Right atrium auricular region (tissue), 2 donors: Measurements from ENCODE around the gene RIPK3. TPM values are rescaled to one million over a fixed set of nuclear protein-coding genes. Genes with fewer than 3 reads are reported as not detected.

ENCODE experiments used
- DNase-seq: peaks from one replicate; pipeline ENCODE4 v3.0.0-alpha.2; 2019; ENCODE audit warnings: low spot score
- H3K27ac ChIP-seq, 2 donors: fragments of 200-600 bp; sonication (generic); 1 replicate in 1 of 2; 2 replicates in 1 of 2; pipeline ENCODE4 v1.5.1; 2016 to 2019
- H3K27me3 ChIP-seq, 2 donors: fragments of 200-600 bp; sonication (generic); one replicate each; pipeline versions ENCODE4 v1.5.1 to v1.6.0; 2017 to 2019
- H3K36me3 ChIP-seq: fragments of 200-600 bp; sonication (generic); one replicate; pipeline ENCODE4 v1.5.1; 2016
- H3K4me1 ChIP-seq, 2 donors: fragments of 200-600 bp; sonication (generic); one replicate each; pipeline versions ENCODE4 v1.5.1 to v1.6.0; 2017 to 2019
- H3K4me3 ChIP-seq, 2 donors: fragments of 200-600 bp; sonication (generic); 1 replicate in 1 of 2; 2 replicates in 1 of 2; pipeline ENCODE4 v1.5.1; 2017 to 2019; ENCODE audit warnings: mild to moderate bottlenecking in 1 of 2, moderate library complexity in 1 of 2
- H3K9me3 ChIP-seq, 2 donors: fragments of 200-600 bp; sonication (generic); one replicate each; pipeline ENCODE4 v1.5.1; 2019
- total RNA-seq, 2 donors: library from RNA; depleted of rRNA; stranded (reverse); fragments of >200 nt; gene quantifications; one replicate each; pipeline ENCODE4 v1.1.0, GENCODE V29; 2016
- TF ChIP-seq, protein P1 (sequence below), 2 donors: fragments of 200-600 bp; sonication (generic); IDR thresholded peaks; one replicate each; pipeline ENCODE4 v1.5.1; 2019; ENCODE audit warnings: antibody characterized with exemption in 2 of 2

The RIPK3 gene
- total RNA-seq, 2 donors from 2014 or later: 1.9 to 3.8 TPM

DNA sequence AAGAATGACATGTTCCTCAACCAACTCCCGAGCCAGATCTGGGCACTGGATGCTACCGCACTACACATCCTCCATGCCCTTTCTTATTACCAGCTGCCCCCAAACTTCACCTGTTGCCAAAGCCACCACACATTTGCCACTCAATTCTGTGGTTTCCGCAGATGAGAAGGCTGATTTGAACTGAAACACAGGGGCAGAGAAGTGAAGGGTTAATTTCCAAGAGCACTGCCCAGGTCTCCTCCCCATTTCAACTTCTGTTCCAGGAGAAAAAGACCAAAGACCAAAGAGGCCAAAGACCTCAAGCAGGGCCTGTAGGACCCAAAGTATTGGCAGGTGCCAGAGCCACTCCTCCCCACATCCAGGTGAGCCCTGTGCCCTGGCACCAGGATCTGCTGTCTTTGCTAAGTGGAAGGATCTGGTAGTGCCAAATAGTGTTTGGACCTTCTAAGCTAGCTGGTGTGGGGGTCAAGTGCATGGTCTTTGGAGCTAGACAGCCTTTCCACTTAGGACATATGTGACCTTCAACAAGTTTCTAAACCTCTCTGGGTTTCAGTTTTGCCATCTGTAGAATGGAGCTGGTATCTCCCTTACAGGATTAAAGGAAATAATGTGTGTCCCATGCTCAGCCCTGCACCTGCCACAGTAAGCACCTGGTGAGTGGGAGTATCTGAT is 48.2 kb downstream of the RIPK3 start:
- no peak for DNase-seq
- Histone ChIP-seq H3K27ac (no peak overlapping the region), H3K9me3 (no peaks in the 10 kb centered on the region), H3K27me3 (no peaks in the 10 kb centered on the region), H3K36me3 (peaks cover 41% of the 10 kb centered on the region), H3K4me3 (no peak overlapping the region), H3K4me1 (no peaks in the 10 kb centered on the region)
- TF ChIP-seq, protein P1, sequence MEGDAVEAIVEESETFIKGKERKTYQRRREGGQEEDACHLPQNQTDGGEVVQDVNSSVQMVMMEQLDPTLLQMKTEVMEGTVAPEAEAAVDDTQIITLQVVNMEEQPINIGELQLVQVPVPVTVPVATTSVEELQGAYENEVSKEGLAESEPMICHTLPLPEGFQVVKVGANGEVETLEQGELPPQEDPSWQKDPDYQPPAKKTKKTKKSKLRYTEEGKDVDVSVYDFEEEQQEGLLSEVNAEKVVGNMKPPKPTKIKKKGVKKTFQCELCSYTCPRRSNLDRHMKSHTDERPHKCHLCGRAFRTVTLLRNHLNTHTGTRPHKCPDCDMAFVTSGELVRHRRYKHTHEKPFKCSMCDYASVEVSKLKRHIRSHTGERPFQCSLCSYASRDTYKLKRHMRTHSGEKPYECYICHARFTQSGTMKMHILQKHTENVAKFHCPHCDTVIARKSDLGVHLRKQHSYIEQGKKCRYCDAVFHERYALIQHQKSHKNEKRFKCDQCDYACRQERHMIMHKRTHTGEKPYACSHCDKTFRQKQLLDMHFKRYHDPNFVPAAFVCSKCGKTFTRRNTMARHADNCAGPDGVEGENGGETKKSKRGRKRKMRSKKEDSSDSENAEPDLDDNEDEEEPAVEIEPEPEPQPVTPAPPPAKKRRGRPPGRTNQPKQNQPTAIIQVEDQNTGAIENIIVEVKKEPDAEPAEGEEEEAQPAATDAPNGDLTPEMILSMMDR (IDR thresholded peaks at IDR 0.05): no peak

DNA sequence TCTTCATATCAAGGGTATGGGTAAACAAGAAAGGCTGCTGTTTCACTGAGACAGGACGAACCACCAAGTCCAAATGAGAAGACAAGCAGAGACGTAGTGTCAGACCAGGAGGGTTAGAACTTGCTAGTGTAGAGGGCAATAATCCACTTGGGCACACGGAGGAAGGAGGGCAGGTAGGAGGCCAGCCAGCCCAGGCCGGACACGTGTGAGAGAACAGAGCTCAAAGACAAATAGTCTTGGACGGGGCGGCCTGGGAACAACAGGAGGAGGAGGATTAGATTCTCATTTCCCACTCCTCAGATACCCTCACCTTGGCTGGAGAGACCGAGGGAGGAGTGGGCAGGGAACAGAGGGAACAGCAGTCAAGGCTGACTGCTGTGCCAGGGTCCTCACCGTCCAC is 49.0 kb downstream of the RIPK3 start:
- Histone ChIP-seq H3K36me3 (peaks cover 33% of the 10 kb centered on the region), H3K27ac (no peak overlapping the region)
- TF ChIP-seq, protein P1 (IDR thresholded peaks at IDR 0.05): no peak

DNA sequence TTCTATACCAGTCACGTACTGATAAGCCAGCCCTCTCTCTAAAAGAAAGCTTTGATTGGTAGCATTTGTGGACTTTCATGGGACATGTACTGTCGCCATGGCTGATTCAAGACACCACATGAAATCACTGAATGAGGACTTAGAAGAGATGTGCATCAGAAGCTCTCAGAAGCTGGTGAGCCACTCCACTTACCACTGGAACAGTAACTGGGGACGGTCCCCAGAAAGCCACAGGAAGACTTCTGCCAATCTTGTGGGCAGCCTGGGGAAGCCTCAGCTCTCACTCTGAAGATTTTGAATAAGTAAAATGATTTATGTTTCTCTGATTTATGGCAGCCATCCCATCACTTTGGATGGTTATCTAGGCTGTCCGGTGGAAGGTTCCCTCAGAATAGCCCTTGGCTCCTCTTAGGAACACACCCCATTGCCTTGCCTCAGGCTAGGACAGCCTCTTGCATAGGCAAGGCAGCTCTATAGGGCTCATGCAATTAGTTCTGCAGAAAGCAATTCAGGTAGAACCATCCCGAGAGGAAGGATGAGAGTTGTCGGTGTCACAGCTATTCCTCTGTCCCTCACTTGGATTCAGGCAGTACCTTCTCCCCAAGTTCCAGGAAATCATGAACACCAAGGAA is 50.0 kb downstream of the RIPK3 start:
- Histone ChIP-seq H3K27ac (no peak overlapping the region), H3K4me3 (no peak overlapping the region), H3K27me3 (no peaks in the 10 kb centered on the region), H3K4me1 (no peaks in the 10 kb centered on the region), H3K36me3 (peaks cover 24% of the 10 kb centered on the region), H3K9me3 (no peaks in the 10 kb centered on the region)
- TF ChIP-seq, protein P1 (IDR thresholded peaks at IDR 0.05): no peak
- DNase-seq: no peak

More for the DNA sequence above, 49.0 kb downstream of the RIPK3 start:
- Histone ChIP-seq H3K4me3 (no peak overlapping the region), H3K9me3 (no peaks in the 10 kb centered on the region), H3K27me3 (no peaks in the 10 kb centered on the region), H3K4me1 (no peaks in the 10 kb centered on the region)
- no peak for DNase-seq

DNA sequence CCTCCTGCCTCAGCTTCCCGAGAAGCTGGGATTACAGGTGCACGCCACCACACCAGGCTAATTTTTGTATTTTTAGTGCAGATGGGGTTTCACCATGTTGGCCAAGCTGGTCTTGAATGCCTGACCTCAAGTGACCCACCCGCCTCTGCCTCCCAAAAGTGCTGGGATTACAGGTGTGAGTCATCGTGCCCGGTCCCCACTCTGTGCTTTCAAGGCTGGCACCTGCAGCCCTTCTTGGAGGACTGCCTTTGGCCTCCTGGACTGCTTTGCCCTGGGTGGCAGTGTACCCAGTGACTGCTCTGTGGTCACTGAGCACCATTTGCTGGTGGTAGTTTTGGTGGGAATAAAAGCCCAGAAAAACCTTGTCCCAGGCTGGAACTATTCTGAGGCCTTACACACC is 52.8 kb downstream of the RIPK3 start:
- Histone ChIP-seq H3K4me3 (no peak overlapping the region), H3K27me3 (no peaks in the 10 kb centered on the region), H3K9me3 (no peaks in the 10 kb centered on the region), H3K4me1 (no peaks in the 10 kb centered on the region), H3K36me3 (peaks cover 24% of the 10 kb centered on the region), H3K27ac (no peak overlapping the region)
- DNase-seq: no peak
- TF ChIP-seq, protein P1 (IDR thresholded peaks at IDR 0.05): no peak

Other genes starting within 250 kb of the RIPK3 start
- gene PCK2, start 245.7 kb downstream of the RIPK3 start, total RNA-seq: 10 to 100 TPM in 1 of 2 donors, 1 to 10 TPM in 1; 1.8 to 10.7 TPM
- gene DCAF11, start 225.2 kb downstream of the RIPK3 start, total RNA-seq: 10 to 100 TPM; 54.1 to 69.8 TPM
- 1 to 10 TPM; 2.5 to 5.0 TPM for gene NRL, start 225.0 kb downstream of the RIPK3 start, total RNA-seq
- 100 to 1,000 TPM in 1 of 2 donors, 10 to 100 TPM in 1; 74.3 to 180 TPM for gene FITM1, start 209.3 kb downstream of the RIPK3 start, total RNA-seq
- 100 to 1,000 TPM in 1 of 2 donors, 10 to 100 TPM in 1; 72.9 to 112 TPM for gene PSME1, start 203.8 kb downstream of the RIPK3 start, total RNA-seq
- gene EMC9, start 198.4 kb downstream of the RIPK3 start, total RNA-seq: 10 to 100 TPM in 1 of 2 donors, 1 to 10 TPM in 1; 9.9 to 16.8 TPM
- gene PSME2, start 193.4 kb downstream of the RIPK3 start, total RNA-seq: 10 to 100 TPM; 23.1 to 40.6 TPM
- gene RNF31, start 192.5 kb downstream of the RIPK3 start, total RNA-seq: 10 to 100 TPM; 24.1 to 47.5 TPM
- 10 to 100 TPM; 29.2 to 33.1 TPM for gene IRF9, start 178.7 kb downstream of the RIPK3 start, total RNA-seq
- gene REC8, start 167.9 kb downstream of the RIPK3 start, total RNA-seq: 1 to 10 TPM; 3.8 to 5.6 TPM
- 10 to 100 TPM; 12.1 to 15.7 TPM for gene IPO4, start 151.2 kb downstream of the RIPK3 start, total RNA-seq
- 10 to 100 TPM; 23.5 to 42.7 TPM for gene TM9SF1, start 144.6 kb downstream of the RIPK3 start, total RNA-seq
- not detected for gene TSSK4, start 134.3 kb downstream of the RIPK3 start, total RNA-seq
- 10 to 100 TPM; 31.6 to 63.0 TPM for gene CHMP4A, start 126.5 kb downstream of the RIPK3 start, total RNA-seq
- gene MDP1, start 123.9 kb downstream of the RIPK3 start, total RNA-seq: 10 to 100 TPM; 15.5 to 19.7 TPM
- gene NEDD8, start 107.6 kb downstream of the RIPK3 start, total RNA-seq: 100 to 1,000 TPM; 184 to 206 TPM
- 10 to 100 TPM; 28.1 to 31.7 TPM for gene GMPR2, start 107.1 kb downstream of the RIPK3 start, total RNA-seq
- gene TINF2, start 97.4 kb downstream of the RIPK3 start, total RNA-seq: 10 to 100 TPM; 28.2 to 36.3 TPM
- gene TGM1, start 76.8 kb downstream of the RIPK3 start, total RNA-seq: 10 to 100 TPM; 11.9 to 36.9 TPM
- 10 to 100 TPM; 21.3 to 22.2 TPM for gene RABGGTA, start 68.4 kb downstream of the RIPK3 start, total RNA-seq
- gene DHRS1, start 40.2 kb downstream of the RIPK3 start, total RNA-seq: 10 to 100 TPM; 10.1 to 13.7 TPM
- 10 to 100 TPM; 13.9 to 15.5 TPM for gene NOP9, start 40.1 kb downstream of the RIPK3 start, total RNA-seq
- 1 to 10 TPM; 2.0 to 6.6 TPM for gene CIDEB, start 32.0 kb downstream of the RIPK3 start, total RNA-seq
- gene LTB4R2, start 29.9 kb downstream of the RIPK3 start, total RNA-seq: 1 to 10 TPM in 1 of 2 donors, under 1 TPM in 1; 0.98 to 1.4 TPM
- 1 to 10 TPM; 1.9 to 3.0 TPM for gene LTB4R, start 28.5 kb downstream of the RIPK3 start, total RNA-seq
- 10 to 100 TPM; 17.1 to 25.5 TPM for gene ADCY4, start 4.9 kb downstream of the RIPK3 start, total RNA-seq
- gene NFATC4, start 28.2 kb upstream of the RIPK3 start, total RNA-seq: 10 to 100 TPM; 12.5 to 13.4 TPM
- 10 to 100 TPM in 1 of 2 donors, 1 to 10 TPM in 1; 6.0 to 10.1 TPM for gene NYNRIN, start 59.0 kb upstream of the RIPK3 start, total RNA-seq
- 1 to 10 TPM in 1 of 2 donors, under 1 TPM in 1; 0.48 to 1.4 TPM for gene CBLN3, start 89.7 kb upstream of the RIPK3 start, total RNA-seq
- gene KHNYN, start 90.0 kb upstream of the RIPK3 start, total RNA-seq: 10 to 100 TPM; 16.3 to 23.0 TPM
- 10 to 100 TPM; 49.2 to 55.1 TPM for gene SDR39U1, start 102.8 kb upstream of the RIPK3 start, total RNA-seq
- gene CMA1, start 168.3 kb upstream of the RIPK3 start, total RNA-seq: not detected
- gene CTSG, start 236.3 kb upstream of the RIPK3 start, total RNA-seq: not detected